Measurements from ENCODE around the gene SYT5. TPM values are rescaled to one million over a fixed set of nuclear protein-coding genes. Genes with fewer than 3 reads are reported as not detected.
A peak's percentile ranks its signal among the peaks of the same experiment; 100 is the strongest.

The SYT5 gene
- total RNA-seq, result not detected
- polyA plus RNA-seq, result not detected
- long read RNA-seq, donor 1, result 0 reads
- long read RNA-seq, donor 2, result 0 reads

DNA sequence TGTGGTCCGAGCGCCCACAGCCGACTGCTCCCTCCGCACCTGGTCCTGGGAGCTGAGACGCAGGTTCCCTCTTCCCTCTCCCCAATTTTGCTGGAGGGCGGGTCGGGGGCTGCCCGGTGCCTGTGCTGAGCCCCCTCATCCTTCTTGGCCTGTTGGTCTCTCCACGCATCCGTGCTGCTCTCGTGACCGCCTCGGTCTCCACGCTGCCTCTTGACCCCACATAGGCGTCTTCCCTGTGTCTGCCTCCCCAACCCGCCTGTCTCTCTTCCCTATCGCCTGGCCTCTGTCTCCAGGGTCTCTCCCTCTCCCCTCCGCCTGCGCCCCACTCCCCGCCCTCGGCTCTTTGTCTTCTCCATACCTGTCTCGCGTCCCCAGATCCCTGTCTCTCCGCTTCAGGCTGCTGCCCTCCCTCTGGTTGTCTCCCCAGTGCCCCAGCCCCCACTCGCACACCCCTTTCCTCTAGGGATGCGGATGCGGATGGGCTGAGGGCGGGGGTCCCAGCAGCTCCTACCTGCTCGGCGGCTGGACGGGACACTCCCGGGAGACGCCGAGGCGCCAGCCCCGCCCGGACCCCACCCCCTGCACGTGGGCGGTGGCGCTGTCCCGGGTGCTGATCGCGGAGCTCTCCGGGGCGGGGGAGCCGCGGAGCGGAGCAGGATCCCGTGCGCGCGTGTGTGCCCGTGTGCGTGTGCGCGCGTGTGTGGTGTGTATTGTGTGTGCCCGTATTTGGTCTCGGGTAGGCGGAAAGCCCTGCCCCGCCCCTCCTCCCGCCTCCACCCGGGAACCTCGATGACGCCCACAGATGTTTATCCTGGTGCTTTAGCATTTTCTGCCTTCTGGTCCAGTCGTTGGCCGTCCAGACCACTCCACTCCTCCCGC is at the start of gene SYT5:
Gene SYT5, minus strand, starts transcription at position 684 of the 879 bp plus-strand sequence. CDS start 1,248 bp downstream, outside the sequence.
- no peaks in the 10 kb centered on the region for H3K36me3 ChIP-seq (ENCODE audit: control insufficient read depth in 1 of 2, insufficient read depth in 2 of 2, low read length in 1 of 2)
- DNase-seq (no peak), ATAC-seq (ENCODE audit: low FRiP score) (no peak)
- no peak within 1 kb of the TSS for H3K27ac ChIP-seq (ENCODE audit: low read depth in 1 of 2, low read length in 2 of 2)
- intact Hi-C loops (cut with DNase I), result no loop called here
- peaks cover 0 to 4% of the 10 kb centered on the region in 2 donors for H3K27me3 ChIP-seq (ENCODE audit: control insufficient read depth in 1 of 2, insufficient read depth in 2 of 2, low read length in 1 of 2)
- H3K9me3 ChIP-seq (ENCODE audit: control insufficient read depth, low read length), result peaks cover 2% of the 10 kb centered on the region
- no peak within 1 kb of the TSS for H3K4me3 ChIP-seq (ENCODE audit: low read length in 2 of 2)
- H3K4me1 ChIP-seq (ENCODE audit: control insufficient read depth in 1 of 2, insufficient read depth in 2 of 2, low read length in 2 of 2), result no peaks in the 10 kb centered on the region
- 1% methylated on average over 64 to 68 of the region's 68 CpGs for WGBS, 2 donors

DNA sequence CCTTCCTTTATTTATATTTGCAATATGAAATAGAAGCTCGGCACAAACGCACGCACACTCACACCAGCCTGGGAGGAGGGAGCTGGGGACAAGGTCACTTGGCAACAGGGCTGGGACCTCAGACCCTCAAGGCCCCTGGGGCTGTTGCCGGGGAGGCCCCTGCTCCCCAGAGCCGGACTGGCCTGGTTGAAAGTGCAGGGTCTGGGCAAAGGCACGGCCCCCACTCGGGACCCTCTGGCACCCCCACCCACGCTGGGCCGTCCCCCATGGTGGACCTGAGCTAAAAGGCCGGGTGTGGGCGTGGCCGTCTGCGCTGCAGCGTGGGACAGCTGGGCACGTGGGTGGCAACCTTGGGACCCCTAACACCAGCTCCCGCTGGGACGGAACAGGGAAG is 49.7 kb upstream of the SYT5 start:
- no peak for ATAC-seq (ENCODE audit: low FRiP score)
- intact Hi-C loops (cut with DNase I), result no loop called here
- no peak overlapping the region for H3K4me3 ChIP-seq (ENCODE audit: low read length in 2 of 2)
- peaks cover 0 to 4% of the 10 kb centered on the region in 2 donors for H3K36me3 ChIP-seq (ENCODE audit: control insufficient read depth in 1 of 2, insufficient read depth in 2 of 2, low read length in 1 of 2)
- no peaks in the 10 kb centered on the region for H3K27me3 ChIP-seq (ENCODE audit: control insufficient read depth in 1 of 2, insufficient read depth in 2 of 2, low read length in 1 of 2)
- H3K4me1 ChIP-seq (ENCODE audit: control insufficient read depth in 1 of 2, insufficient read depth in 2 of 2, low read length in 2 of 2), result no peaks in the 10 kb centered on the region
- DNase-seq, result peak in 1 of 2 donors; percentile 42
- H3K9me3 ChIP-seq (ENCODE audit: control insufficient read depth, low read length), result no peaks in the 10 kb centered on the region
- WGBS, 2 donors, result 83 to 90% methylated on average over 12 to 17 of the region's 17 CpGs
- H3K27ac ChIP-seq (ENCODE audit: low read depth in 1 of 2, low read length in 2 of 2), result no peak overlapping the region

DNA sequence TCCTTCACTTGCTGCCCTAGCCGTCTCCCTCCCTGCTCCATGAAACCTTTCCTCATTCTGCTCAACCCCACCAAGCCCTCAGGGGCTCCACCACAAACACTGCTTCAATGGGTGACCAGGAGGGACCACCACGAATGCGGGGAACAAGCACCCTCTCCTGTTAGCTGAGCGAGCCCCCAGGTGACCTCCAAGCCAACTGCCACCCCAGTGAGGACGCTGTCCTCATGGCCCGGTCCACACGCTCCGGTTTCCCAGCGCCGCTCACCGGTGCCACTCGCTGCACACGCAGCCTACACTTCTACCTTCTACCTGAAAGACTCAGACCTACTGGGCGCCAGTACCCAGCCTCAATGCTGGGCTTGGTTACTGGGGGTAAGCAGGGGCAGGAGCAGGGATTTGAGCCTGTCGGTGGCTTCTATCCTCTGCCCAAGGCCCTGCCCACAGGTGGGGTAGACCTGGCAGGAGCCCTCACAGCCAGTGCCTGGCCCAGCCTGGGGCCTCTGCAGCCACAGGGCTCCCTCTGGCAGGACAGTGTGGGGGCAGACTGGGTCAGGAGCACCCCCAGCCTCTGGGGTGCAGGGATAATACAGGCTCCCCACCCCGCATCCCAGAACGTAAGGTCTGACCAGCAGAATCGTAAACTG is 49.2 kb upstream of the SYT5 start:
- no peaks in the 10 kb centered on the region for H3K9me3 ChIP-seq (ENCODE audit: control insufficient read depth, low read length)
- no peaks in the 10 kb centered on the region for H3K27me3 ChIP-seq (ENCODE audit: control insufficient read depth in 1 of 2, insufficient read depth in 2 of 2, low read length in 1 of 2)
- H3K4me3 ChIP-seq (ENCODE audit: low read length in 2 of 2), result no peak overlapping the region
- H3K27ac ChIP-seq (ENCODE audit: low read depth in 1 of 2, low read length in 2 of 2), result no peak overlapping the region
- intact Hi-C loops (cut with DNase I), result no loop called here
- H3K36me3 ChIP-seq (ENCODE audit: control insufficient read depth in 1 of 2, insufficient read depth in 2 of 2, low read length in 1 of 2), result peaks cover 0 to 4% of the 10 kb centered on the region in 2 donors
- WGBS, 2 donors, result 93% methylated on average over 18 of the region's 18 CpGs
- ATAC-seq (ENCODE audit: low FRiP score) (no peak), DNase-seq (peak in 1 of 2 donors; percentile 20)
- no peaks in the 10 kb centered on the region for H3K4me1 ChIP-seq (ENCODE audit: control insufficient read depth in 1 of 2, insufficient read depth in 2 of 2, low read length in 2 of 2)

DNA sequence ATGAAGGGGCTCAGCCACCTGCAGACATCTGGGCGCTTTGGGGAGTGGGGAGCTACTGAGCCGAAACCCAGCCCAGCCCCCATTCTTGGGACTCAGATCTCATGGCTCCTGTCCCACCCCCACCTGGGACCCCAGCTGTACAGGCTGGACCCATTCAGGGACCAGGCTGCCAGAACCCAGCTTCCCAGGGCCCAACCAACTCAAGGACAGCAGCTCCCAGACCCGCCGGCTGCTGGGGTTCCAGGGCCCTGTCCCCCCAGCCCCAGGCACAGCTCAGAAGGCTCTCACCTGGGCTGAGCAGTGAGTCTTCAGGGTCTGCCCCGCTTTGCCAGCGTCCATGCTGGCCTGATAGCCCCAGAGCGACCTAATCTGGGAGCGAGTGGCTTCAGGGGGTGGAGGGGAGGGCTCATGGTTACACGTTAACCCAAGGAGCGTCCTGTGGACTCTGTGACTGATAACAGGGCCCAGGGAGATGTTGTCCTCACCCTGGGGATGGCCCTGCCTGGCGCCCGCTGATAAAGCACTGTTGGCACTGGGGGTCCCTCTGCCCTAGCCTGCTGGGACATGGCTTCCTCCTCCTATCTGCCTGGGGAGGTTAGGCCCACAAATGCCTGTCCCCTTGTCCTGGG is 48.4 kb upstream of the SYT5 start, which contains the start of gene TMEM86B:
Gene TMEM86B, minus strand, starts transcription at position 361 of the 629 bp plus-strand sequence. Its CDS starts 22 bp downstream, at position 339.
- ATAC-seq (ENCODE audit: low FRiP score), result no peak

DNA sequence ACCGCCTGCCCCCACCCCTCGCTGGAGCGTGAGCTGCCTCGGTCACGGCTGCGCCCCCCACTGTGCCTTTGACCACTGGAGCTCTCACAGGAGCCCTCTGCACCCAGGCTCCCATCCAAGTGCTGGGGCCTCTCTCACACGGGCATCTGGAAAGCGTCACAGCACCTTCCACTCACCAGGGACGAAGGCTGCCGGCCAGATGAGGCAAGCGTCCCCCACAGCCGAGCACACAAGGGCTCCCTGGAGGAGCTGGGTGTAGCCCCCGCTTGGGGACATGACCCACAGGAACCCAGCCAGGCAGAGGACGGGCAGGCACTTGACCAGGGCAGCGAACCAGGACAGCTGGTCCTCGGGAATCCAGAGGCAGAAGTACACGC is 47.9 kb upstream of the SYT5 start:
- 55 to 67% methylated on average over 16 to 17 of the region's 17 CpGs for WGBS, 2 donors
- H3K4me1 ChIP-seq (ENCODE audit: control insufficient read depth in 1 of 2, insufficient read depth in 2 of 2, low read length in 2 of 2), result no peaks in the 10 kb centered on the region
- no peaks in the 10 kb centered on the region for H3K9me3 ChIP-seq (ENCODE audit: control insufficient read depth, low read length)
- ATAC-seq (ENCODE audit: low FRiP score) (no peak), DNase-seq (no peak)
- H3K27ac ChIP-seq (ENCODE audit: low read depth in 1 of 2, low read length in 2 of 2), result no peak overlapping the region
- peaks cover 0 to 4% of the 10 kb centered on the region in 2 donors for H3K36me3 ChIP-seq (ENCODE audit: control insufficient read depth in 1 of 2, insufficient read depth in 2 of 2, low read length in 1 of 2)
- no peak overlapping the region for H3K4me3 ChIP-seq (ENCODE audit: low read length in 2 of 2)
- no peaks in the 10 kb centered on the region for H3K27me3 ChIP-seq (ENCODE audit: control insufficient read depth in 1 of 2, insufficient read depth in 2 of 2, low read length in 1 of 2)
- intact Hi-C loops (cut with DNase I), result no loop called here

More for the DNA sequence above, 48.4 kb upstream of the SYT5 start, which contains the start of gene TMEM86B:
- intact Hi-C loops (cut with DNase I), result no loop called here
- Histone ChIP-seq H3K27ac (ENCODE audit: low read depth in 1 of 2, low read length in 2 of 2) (no peak within 1 kb of the TSS), H3K36me3 (ENCODE audit: control insufficient read depth in 1 of 2, insufficient read depth in 2 of 2, low read length in 1 of 2) (peaks cover 0 to 4% of the 10 kb centered on the region in 2 donors), H3K9me3 (ENCODE audit: control insufficient read depth, low read length) (no peaks in the 10 kb centered on the region), H3K4me1 (ENCODE audit: control insufficient read depth in 1 of 2, insufficient read depth in 2 of 2, low read length in 2 of 2) (no peaks in the 10 kb centered on the region), H3K4me3 (ENCODE audit: low read length in 2 of 2) (no peak within 1 kb of the TSS), H3K27me3 (ENCODE audit: control insufficient read depth in 1 of 2, insufficient read depth in 2 of 2, low read length in 1 of 2) (no peaks in the 10 kb centered on the region)
- no peak for DNase-seq
- 87% methylated on average over 12 of the region's 12 CpGs for WGBS, 2 donors

DNA sequence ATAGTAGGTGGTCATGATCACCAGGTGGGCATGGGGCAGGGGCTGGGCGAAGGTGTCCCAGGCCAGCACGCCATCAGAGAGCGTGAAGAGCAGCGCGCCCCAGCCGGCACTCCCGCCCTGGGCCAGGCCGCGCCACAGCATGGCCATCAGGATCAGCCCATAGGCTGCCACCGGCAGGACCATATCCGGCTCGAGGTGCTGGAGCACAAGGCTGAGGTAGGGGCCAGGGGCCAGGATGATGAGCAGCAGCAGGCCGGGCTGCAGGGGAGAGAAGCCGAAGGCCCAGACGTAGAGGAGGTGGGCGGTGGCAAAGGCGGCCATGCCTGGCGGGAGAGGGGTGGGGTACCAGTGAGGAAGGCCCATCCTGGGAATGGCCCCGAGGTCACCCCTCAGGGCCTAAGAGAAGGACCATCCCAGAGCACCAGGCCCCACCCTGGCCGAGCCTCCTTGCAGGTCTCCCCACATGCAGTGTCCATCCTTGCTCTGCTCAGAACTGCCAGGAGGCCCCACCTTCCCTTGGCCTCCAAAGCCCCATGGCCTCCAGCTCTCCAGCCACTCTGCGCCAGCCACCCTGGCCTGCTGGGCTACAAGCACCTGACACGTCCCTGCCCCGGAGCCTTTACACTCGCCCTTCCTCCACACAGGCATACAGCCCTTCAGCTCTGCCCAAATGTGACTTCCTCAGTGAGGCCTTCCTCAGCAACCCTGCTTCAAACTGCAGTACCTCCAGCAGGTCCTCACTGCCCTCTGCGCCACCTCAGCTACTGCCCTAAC is 47.3 kb upstream of the SYT5 start:
- no peak overlapping the region for H3K4me3 ChIP-seq (ENCODE audit: low read length in 2 of 2)
- intact Hi-C loops (cut with DNase I), result no loop called here
- no peaks in the 10 kb centered on the region for H3K9me3 ChIP-seq (ENCODE audit: control insufficient read depth, low read length)
- whole genome bisulfite sequencing, 2 donors, result 86 to 90% methylated on average over 24 to 25 of the region's 25 CpGs
- ATAC-seq (ENCODE audit: low FRiP score) (peak; percentile 11), DNase-seq (peak in 1 of 2 donors; percentile 41)
- no peaks in the 10 kb centered on the region for H3K4me1 ChIP-seq (ENCODE audit: control insufficient read depth in 1 of 2, insufficient read depth in 2 of 2, low read length in 2 of 2)
- H3K27ac ChIP-seq (ENCODE audit: low read depth in 1 of 2, low read length in 2 of 2), result no peak overlapping the region
- no peaks in the 10 kb centered on the region for H3K27me3 ChIP-seq (ENCODE audit: control insufficient read depth in 1 of 2, insufficient read depth in 2 of 2, low read length in 1 of 2)
- peaks cover 0 to 4% of the 10 kb centered on the region in 2 donors for H3K36me3 ChIP-seq (ENCODE audit: control insufficient read depth in 1 of 2, insufficient read depth in 2 of 2, low read length in 1 of 2)

DNA sequence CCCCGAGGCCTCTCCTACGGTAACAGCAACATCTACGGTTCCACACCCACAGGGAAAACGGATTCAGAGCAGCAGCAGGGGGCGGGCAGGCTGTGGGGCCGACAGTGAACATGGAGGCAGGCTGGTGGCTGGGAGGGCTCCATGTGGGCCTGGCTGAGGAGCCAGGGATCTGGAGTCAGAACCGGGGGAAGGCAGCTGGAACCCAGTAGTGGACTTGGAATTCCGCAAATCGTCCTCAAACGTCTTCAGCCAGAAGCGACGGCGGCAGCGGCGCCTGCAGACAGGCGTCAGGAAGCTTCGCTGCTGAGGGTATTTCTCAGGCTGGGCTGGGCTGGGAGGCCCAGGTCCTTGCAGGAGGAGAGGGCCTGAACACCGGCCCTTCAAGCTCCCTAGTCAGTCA is 46.7 kb upstream of the SYT5 start:
- 79 to 83% methylated on average over 18 of the region's 18 CpGs for WGBS, 2 donors
- Histone ChIP-seq H3K4me3 (ENCODE audit: low read length in 2 of 2) (no peak overlapping the region), H3K4me1 (ENCODE audit: control insufficient read depth in 1 of 2, insufficient read depth in 2 of 2, low read length in 2 of 2) (no peaks in the 10 kb centered on the region), H3K9me3 (ENCODE audit: control insufficient read depth, low read length) (no peaks in the 10 kb centered on the region), H3K36me3 (ENCODE audit: control insufficient read depth in 1 of 2, insufficient read depth in 2 of 2, low read length in 1 of 2) (peaks cover 0 to 2% of the 10 kb centered on the region in 2 donors), H3K27me3 (ENCODE audit: control insufficient read depth in 1 of 2, insufficient read depth in 2 of 2, low read length in 1 of 2) (no peaks in the 10 kb centered on the region), H3K27ac (ENCODE audit: low read depth in 1 of 2, low read length in 2 of 2) (no peak overlapping the region)
- ATAC-seq (ENCODE audit: low FRiP score) (no peak), DNase-seq (peak in 1 of 2 donors; percentile 25)
- intact Hi-C loops (cut with DNase I), result no loop called here

DNA sequence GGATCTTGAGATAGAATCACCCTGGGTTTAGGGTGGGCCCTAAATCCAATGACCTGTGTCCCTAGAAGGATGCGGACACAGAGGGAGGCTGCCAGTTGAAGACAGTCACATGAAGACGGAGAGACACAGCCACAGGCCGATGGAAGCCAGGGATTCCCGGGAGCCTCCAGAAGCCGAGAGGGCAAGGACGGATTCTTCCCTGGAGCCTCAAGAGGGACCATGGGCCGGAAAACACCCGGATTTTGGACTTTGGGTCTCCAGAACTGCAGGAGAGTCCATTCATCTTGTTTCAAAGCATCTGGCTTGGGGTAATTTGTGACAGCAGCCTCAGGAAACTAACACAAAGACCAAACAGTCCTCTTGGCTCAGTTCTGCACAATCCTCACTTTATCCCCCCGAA is 46.2 kb upstream of the SYT5 start:
- Histone ChIP-seq H3K27me3 (ENCODE audit: control insufficient read depth in 1 of 2, insufficient read depth in 2 of 2, low read length in 1 of 2) (no peaks in the 10 kb centered on the region), H3K27ac (ENCODE audit: low read depth in 1 of 2, low read length in 2 of 2) (no peak overlapping the region), H3K36me3 (ENCODE audit: control insufficient read depth in 1 of 2, insufficient read depth in 2 of 2, low read length in 1 of 2) (peaks cover 0 to 2% of the 10 kb centered on the region in 2 donors), H3K4me1 (ENCODE audit: control insufficient read depth in 1 of 2, insufficient read depth in 2 of 2, low read length in 2 of 2) (no peaks in the 10 kb centered on the region), H3K9me3 (ENCODE audit: control insufficient read depth, low read length) (no peaks in the 10 kb centered on the region), H3K4me3 (ENCODE audit: low read length in 2 of 2) (no peak overlapping the region)
- peak in 1 of 2 donors; percentile 33 for DNase-seq
- no peak for ATAC-seq (ENCODE audit: low FRiP score)
- intact Hi-C loops (cut with DNase I), result no loop called here
- WGBS, 2 donors, result 84 to 87% methylated on average over 9 of the region's 9 CpGs
